ENCODE results near the gene F10. TPM values are rescaled to one million over a fixed set of nuclear protein-coding genes. Genes with fewer than 3 reads are reported as not detected.
A peak's percentile ranks its signal among the peaks of the same experiment; 100 is the strongest.

Gene F10
- total and polyA plus RNA-seq, 9 of the 15 experiments (the other 6 are each of a cell fraction or from before 2014, with no cell fraction given): 0.04 to 0.09 (median 0.07) TPM; not detected in 5

DNA sequence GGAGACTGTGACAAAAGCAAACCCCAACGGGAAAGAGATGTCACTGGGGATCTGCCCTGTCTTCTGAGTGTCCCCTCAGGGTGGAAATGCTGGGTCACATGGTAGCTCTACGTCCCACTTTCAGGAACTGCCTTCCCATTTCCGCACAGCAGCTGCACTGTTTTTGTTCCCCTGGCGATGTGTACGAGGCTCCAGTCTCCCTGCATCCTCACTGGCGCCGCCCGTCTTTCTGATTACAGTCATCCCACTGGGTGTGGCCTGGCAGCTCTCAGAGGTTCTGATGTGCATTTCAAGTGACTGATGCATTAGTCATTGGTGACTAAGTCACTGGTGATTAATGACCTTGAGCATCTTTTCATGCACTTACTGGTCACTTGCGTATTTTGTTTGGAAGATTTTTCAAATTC is 64.7 kb downstream of the F10 start (continued):
- TF ChIP-seq, protein P1, sequence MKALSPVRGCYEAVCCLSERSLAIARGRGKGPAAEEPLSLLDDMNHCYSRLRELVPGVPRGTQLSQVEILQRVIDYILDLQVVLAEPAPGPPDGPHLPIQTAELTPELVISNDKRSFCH (CRISPR knock-in tag; IDR thresholded peaks at IDR 0.05): no peak
- TF ChIP-seq, protein P1 (tag; IDR thresholded peaks at IDR 0.05): no peak
- no peak for TF ChIP-seq XRCC3 (IDR thresholded peaks at IDR 0.05)
- peak; percentile 52 for TF ChIP-seq RFX1 (IDR thresholded peaks at IDR 0.05)
- TF ChIP-seq ZNF143 (CRISPR knock-in tag; IDR thresholded peaks at IDR 0.05): no peak
- TF ChIP-seq, protein P2, sequence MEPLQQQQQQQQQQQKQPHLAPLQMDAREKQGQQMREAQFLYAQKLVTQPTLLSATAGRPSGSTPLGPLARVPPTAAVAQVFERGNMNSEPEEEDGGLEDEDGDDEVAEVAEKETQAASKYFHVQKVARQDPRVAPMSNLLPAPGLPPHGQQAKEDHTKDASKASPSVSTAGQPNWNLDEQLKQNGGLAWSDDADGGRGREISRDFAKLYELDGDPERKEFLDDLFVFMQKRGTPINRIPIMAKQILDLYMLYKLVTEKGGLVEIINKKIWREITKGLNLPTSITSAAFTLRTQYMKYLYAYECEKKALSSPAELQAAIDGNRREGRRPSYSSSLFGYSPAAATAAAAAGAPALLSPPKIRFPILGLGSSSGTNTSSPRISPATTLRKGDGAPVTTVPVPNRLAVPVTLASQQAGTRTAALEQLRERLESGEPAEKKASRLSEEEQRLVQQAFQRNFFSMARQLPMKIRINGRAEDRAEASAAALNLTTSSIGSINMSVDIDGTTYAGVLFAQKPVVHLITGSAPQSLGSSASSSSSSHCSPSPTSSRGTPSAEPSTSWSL (CRISPR knock-in tag; IDR thresholded peaks at IDR 0.05; ENCODE audit: borderline replicate concordance): no peak
- no peak for TF ChIP-seq ZFP1 (CRISPR knock-in tag; IDR thresholded peaks at IDR 0.05)
- TF ChIP-seq JUND (IDR thresholded peaks at IDR 0.05; ENCODE audit: borderline replicate concordance, low read depth, low read length): peak; percentile 86
- peak; percentile 67; the same call in 1 of the 3 replicates for TF ChIP-seq JUND (tag; IDR thresholded peaks at IDR 0.05; ENCODE audit: borderline replicate concordance, low read depth, low read length)
- TF ChIP-seq, protein P3, sequence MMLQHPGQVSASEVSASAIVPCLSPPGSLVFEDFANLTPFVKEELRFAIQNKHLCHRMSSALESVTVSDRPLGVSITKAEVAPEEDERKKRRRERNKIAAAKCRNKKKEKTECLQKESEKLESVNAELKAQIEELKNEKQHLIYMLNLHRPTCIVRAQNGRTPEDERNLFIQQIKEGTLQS (IDR thresholded peaks at IDR 0.05): peak; percentile 90
- TF ChIP-seq, protein P3 (CRISPR knock-in tag; conservative IDR thresholded peaks at IDR 0.05): no peak
- peak; percentile 99 for TF ChIP-seq FOSL1 (tag; conservative IDR thresholded peaks at IDR 0.05)
- TF ChIP-seq MAFK (IDR thresholded peaks at IDR 0.05; ENCODE audit: low read length): no peak
- TF ChIP-seq, protein P4, sequence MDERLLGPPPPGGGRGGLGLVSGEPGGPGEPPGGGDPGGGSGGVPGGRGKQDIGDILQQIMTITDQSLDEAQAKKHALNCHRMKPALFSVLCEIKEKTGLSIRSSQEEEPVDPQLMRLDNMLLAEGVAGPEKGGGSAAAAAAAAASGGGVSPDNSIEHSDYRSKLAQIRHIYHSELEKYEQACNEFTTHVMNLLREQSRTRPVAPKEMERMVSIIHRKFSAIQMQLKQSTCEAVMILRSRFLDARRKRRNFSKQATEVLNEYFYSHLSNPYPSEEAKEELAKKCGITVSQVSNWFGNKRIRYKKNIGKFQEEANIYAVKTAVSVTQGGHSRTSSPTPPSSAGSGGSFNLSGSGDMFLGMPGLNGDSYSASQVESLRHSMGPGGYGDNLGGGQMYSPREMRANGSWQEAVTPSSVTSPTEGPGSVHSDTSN (CRISPR knock-in tag; IDR thresholded peaks at IDR 0.05; ENCODE audit: low read depth): no peak
- TF ChIP-seq, protein P4 (tag; conservative IDR thresholded peaks at IDR 0.05; ENCODE audit: low read depth): peak; percentile 91
- TF ChIP-seq ZNF316 (IDR thresholded peaks at IDR 0.05): no peak
- no peak for TF ChIP-seq ZNF75A (CRISPR knock-in tag; IDR thresholded peaks at IDR 0.05)
- TF ChIP-seq ATF1 (CRISPR knock-in tag; IDR thresholded peaks at IDR 0.05): no peak
- peak; percentile 34; the same call in 1 of the 2 replicates for TF ChIP-seq ATF1 (tag; IDR thresholded peaks at IDR 0.05)
- no peak for TF ChIP-seq RBFOX2 (IDR thresholded peaks at IDR 0.05; ENCODE audit: low read depth, low read length)
- TF ChIP-seq TEAD4 (IDR thresholded peaks at IDR 0.05; ENCODE audit: low read length): peak; percentile 21; the same call in 1 of the 2 replicates
- no peak for TF ChIP-seq TEAD4 (CRISPR knock-in tag; IDR thresholded peaks at IDR 0.05; ENCODE audit: borderline replicate concordance)
- no peak for TF ChIP-seq IRF2 (CRISPR knock-in tag; IDR thresholded peaks at IDR 0.05)
- TF ChIP-seq NFIC (IDR thresholded peaks at IDR 0.05): peak; percentile 12; the same call in 1 of the 2 replicates
- no peak for TF ChIP-seq NUFIP1 (IDR thresholded peaks at IDR 0.05; ENCODE audit: partially characterized antibody)
- no peak for TF ChIP-seq ETV6 (IDR thresholded peaks at IDR 0.05; ENCODE audit: borderline replicate concordance in 1 of 2, low read depth in 2 of 2, low read length in 1 of 2)
- no peak for TF ChIP-seq ETV6 (CRISPR knock-in tag; IDR thresholded peaks at IDR 0.05; ENCODE audit: borderline replicate concordance)

All from K562 (cell line).